HUES48 (cell line): ENCODE data around the gene ECE2.

Source experiments
- H3K27ac ChIP-seq: one replicate; pipeline ENCODE4 v1.7.0; 2013; ENCODE audit warnings: low read depth, low read length, inconsistent platforms
- H3K27me3 ChIP-seq: 2 replicates; pipeline ENCODE4 v1.6.1; 2013; ENCODE audit warnings: mild to moderate bottlenecking, low read length; ENCODE audit not compliant: control insufficient read depth, insufficient read depth
- H3K36me3 ChIP-seq: 2 replicates; pipeline ENCODE4 v1.6.1; 2013; ENCODE audit warnings: low read length; ENCODE audit not compliant: control insufficient read depth, insufficient read depth
- H3K4me1 ChIP-seq: 2 replicates; pipeline ENCODE4 v1.6.1; 2013; ENCODE audit warnings: mild to moderate bottlenecking, low read length; ENCODE audit not compliant: control insufficient read depth, insufficient read depth
- H3K4me3 ChIP-seq: 2 replicates; pipeline ENCODE4 v1.5.1; 2013; ENCODE audit warnings: mild to moderate bottlenecking, low read depth, low read length
- H3K9ac ChIP-seq: 2 replicates; pipeline ENCODE4 v1.6.1; 2013; ENCODE audit warnings: mild to moderate bottlenecking, low read depth, low read length, moderate library complexity
- H3K9me3 ChIP-seq: 2 replicates; pipeline ENCODE4 v1.6.1; 2013; ENCODE audit warnings: low read length; ENCODE audit not compliant: control insufficient read depth, insufficient read depth

Gene ECE2

DNA sequence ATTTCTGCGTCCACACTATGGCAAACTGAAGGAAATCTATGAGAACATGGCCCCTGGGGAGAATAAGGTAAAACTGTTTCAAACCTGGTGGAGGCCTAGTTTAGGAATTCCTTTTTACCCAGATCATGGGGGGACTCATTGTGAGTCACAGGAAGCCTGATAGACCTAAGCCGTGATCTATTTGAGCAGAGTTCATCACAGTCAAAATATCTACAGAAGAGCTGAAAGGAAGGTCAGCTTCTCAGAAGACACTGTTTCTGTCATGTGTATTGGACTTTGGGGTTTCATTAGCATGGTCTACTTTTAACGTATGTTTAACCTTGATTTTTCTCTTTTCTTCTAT, 24.5 kb downstream of the ECE2 start:
- no peaks in the 10 kb centered on the region for H3K4me1 ChIP-seq
- H3K36me3 ChIP-seq = peaks cover 52% of the 10 kb centered on the region
- H3K9me3 ChIP-seq = no peaks in the 10 kb centered on the region
- peak overlapping the region; percentile 78 for H3K27ac ChIP-seq
- no peak overlapping the region for H3K9ac ChIP-seq
- H3K4me3 ChIP-seq = peak overlapping the region; percentile 98
- H3K27me3 ChIP-seq = no peaks in the 10 kb centered on the region

DNA sequence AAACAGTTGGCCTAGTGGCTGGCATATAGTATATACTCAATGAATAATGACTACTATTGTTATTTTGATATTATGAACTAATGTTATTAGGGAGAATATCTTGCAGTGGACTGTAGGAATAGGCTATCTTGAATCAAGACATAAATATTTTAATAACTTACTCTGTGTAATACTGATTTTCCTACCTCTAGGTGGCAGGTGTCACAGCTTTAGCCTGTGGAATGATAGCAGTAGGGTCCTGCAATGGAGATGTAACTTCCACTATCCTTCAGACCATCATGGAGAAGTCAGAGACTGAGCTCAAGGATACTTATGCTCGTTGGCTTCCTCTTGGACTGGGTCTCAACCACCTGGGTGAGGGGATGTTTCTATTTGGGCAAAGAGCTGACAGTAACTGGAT, 29.8 kb downstream of the ECE2 start:
- no peaks in the 10 kb centered on the region for H3K4me1 ChIP-seq
- no peaks in the 10 kb centered on the region for H3K27me3 ChIP-seq
- no peaks in the 10 kb centered on the region for H3K9me3 ChIP-seq
- H3K36me3 ChIP-seq = peaks cover 89% of the 10 kb centered on the region
- H3K27ac ChIP-seq = no peak overlapping the region
- no peak overlapping the region for H3K4me3 ChIP-seq
- no peak overlapping the region for H3K9ac ChIP-seq

DNA sequence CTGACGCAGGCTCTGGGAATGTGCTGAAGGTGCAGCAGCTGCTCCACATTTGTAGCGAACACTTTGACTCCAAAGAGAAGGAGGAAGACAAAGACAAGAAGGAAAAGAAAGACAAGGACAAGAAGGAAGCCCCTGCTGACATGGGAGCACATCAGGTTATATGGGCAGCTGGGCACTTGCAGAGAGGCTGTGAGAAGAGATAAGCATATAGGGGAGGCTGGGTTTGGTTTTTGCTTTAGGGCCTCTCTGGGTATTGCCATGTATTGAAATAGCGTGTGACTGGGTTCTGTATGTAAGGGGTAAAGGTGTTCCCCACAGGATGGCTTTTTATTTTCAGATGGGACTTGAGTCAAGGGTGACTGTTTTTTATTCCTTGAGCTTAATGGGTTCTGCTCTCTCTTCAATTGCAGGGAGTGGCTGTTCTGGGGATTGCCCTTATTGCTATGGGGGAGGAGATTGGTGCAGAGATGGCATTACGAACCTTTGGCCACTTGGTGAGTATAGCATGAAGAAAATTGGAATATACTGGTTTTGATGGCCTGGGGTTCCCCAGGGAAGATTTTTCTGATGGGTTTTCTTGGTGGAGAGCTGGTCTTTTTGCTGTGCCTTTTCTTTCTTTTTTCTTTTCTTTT, 30.6 kb downstream of the ECE2 start:
- Histone ChIP-seq H3K9me3 (no peaks in the 10 kb centered on the region), H3K36me3 (peaks cover 81% of the 10 kb centered on the region), H3K9ac (no peak overlapping the region)

DNA sequence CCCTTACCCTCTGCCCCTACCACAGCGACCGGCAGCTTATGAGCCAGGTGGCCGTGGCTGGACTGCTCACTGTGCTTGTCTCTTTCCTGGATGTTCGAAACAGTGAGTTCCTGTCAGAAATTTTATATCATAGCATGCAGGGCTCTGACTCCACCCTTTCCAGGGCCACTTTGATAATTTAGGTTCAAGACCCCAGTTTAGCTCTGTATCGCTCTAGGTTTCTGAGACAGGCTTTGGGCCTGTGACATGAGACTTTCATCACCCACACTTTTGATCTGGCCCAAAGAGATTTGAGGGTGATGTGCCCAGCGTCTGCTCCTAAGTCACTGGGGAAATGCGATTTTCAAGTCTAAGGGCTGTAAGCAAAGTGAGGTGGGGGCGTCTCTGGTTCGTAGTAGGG, 32.1 kb downstream of the ECE2 start:
- Histone ChIP-seq H3K36me3 (peaks cover 66% of the 10 kb centered on the region), H3K27ac (no peak overlapping the region), H3K4me3 (no peak overlapping the region), H3K9me3 (no peaks in the 10 kb centered on the region), H3K4me1 (no peaks in the 10 kb centered on the region), H3K27me3 (no peaks in the 10 kb centered on the region), H3K9ac (no peak overlapping the region)

More for the DNA sequence above, 30.6 kb downstream of the ECE2 start:
- Histone ChIP-seq H3K4me3 (no peak overlapping the region), H3K27me3 (no peaks in the 10 kb centered on the region), H3K27ac (no peak overlapping the region), H3K4me1 (no peaks in the 10 kb centered on the region)

- H3K27ac ChIP-seq = no peak overlapping the region
- H3K4me1 ChIP-seq = no peaks in the 10 kb centered on the region
- no peaks in the 10 kb centered on the region for H3K9me3 ChIP-seq
- H3K9ac ChIP-seq = no peak overlapping the region
- peaks cover 58% of the 10 kb centered on the region for H3K36me3 ChIP-seq
- H3K27me3 ChIP-seq = no peaks in the 10 kb centered on the region
- H3K4me3 ChIP-seq = no peak overlapping the region
Measured at GRCh38 chr3:184308744-184309143, 32.9 kb downstream of the ECE2 start.

GRCh38 chr3:184311633-184312032, 35.8 kb downstream of the ECE2 start:
- Histone ChIP-seq H3K9ac (no peak overlapping the region), H3K9me3 (no peaks in the 10 kb centered on the region), H3K36me3 (peaks cover 34% of the 10 kb centered on the region), H3K4me3 (no peak overlapping the region), H3K4me1 (peaks cover 2% of the 10 kb centered on the region; the same call in 1 of the 2 replicates), H3K27ac (peak overlapping the region; percentile 6), H3K27me3 (no peaks in the 10 kb centered on the region)

- Histone ChIP-seq H3K9me3 (no peaks in the 10 kb centered on the region), H3K36me3 (peaks cover 35% of the 10 kb centered on the region), H3K9ac (peak within 1 kb of the TSS; percentile 94), H3K4me1 (peaks cover 12% of the 10 kb centered on the region; the same call in 1 of the 2 replicates), H3K4me3 (peak within 1 kb of the TSS; percentile 94), H3K27ac (peak within 1 kb of the TSS; percentile 93), H3K27me3 (no peaks in the 10 kb centered on the region)
Measured at GRCh38 chr3:184314363-184314699, 38.5 kb downstream of the ECE2 start, which contains the start of gene EIF4G1. Gene EIF4G1 (plus strand): TSS chr3:184314606. CDS start chr3:184315797, 1,191 bp downstream.

- Histone ChIP-seq H3K4me3 (peak overlapping the region; percentile 94), H3K9ac (peak overlapping the region; percentile 94), H3K27me3 (no peaks in the 10 kb centered on the region), H3K27ac (peak overlapping the region; percentile 93), H3K36me3 (peaks cover 40% of the 10 kb centered on the region), H3K4me1 (peaks cover 12% of the 10 kb centered on the region; the same call in 1 of the 2 replicates), H3K9me3 (no peaks in the 10 kb centered on the region)
Measured at GRCh38 chr3:184314700-184315542, 39.1 kb downstream of the ECE2 start.

DNA sequence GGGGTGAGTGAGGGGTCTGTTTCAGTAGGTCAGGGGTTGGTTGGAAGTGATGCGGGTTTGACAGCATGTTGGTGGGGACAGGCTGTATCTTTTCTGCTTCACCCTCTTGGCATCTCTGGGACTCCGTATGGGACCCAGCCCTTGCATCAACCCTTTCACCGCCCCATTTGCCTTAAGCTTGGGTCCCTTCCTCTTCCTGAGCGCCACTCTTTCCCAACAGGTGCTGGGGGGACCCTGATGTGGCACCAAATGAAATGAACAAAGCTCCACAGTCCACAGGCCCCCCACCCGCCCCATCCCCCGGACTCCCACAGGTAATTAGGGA, 39.7 kb downstream of the ECE2 start:
- H3K36me3 ChIP-seq = peaks cover 43% of the 10 kb centered on the region
- H3K27ac ChIP-seq = peak overlapping the region; percentile 93
- H3K4me3 ChIP-seq = peak overlapping the region; percentile 94
- H3K9ac ChIP-seq = peak overlapping the region; percentile 94
- no peaks in the 10 kb centered on the region for H3K9me3 ChIP-seq
- H3K4me1 ChIP-seq = peaks cover 12% of the 10 kb centered on the region; the same call in 1 of the 2 replicates
- H3K27me3 ChIP-seq = no peaks in the 10 kb centered on the region

- peaks cover 12% of the 10 kb centered on the region; the same call in 1 of the 2 replicates for H3K4me1 ChIP-seq
- peak overlapping the region; percentile 94 for H3K4me3 ChIP-seq
- H3K27ac ChIP-seq = peak overlapping the region; percentile 24
- H3K9me3 ChIP-seq = no peaks in the 10 kb centered on the region
- H3K36me3 ChIP-seq = peaks cover 48% of the 10 kb centered on the region
- no peak overlapping the region; the same call in 1 of the 2 replicates for H3K9ac ChIP-seq
- H3K27me3 ChIP-seq = no peaks in the 10 kb centered on the region
Measured at GRCh38 chr3:184315871-184316661, 40.2 kb downstream of the ECE2 start.
